ENCODE measurements around the gene RUNX1.

The RUNX1 gene

GRCh38 chr21:34960687-34961086 is 88.4 kb downstream of the RUNX1 start:
- no peak for TF ChIP-seq GATA2 (IDR thresholded peaks at IDR 0.05; ENCODE audit: low read depth, low read length)
- no peak for TF ChIP-seq GATA3 (IDR thresholded peaks at IDR 0.05; ENCODE audit: low read depth, low read length)

GRCh38 chr21:34959607-34960006 is 89.5 kb downstream of the RUNX1 start:
- no peak for TF ChIP-seq GATA2 (IDR thresholded peaks at IDR 0.05; ENCODE audit: low read depth, low read length)
- TF ChIP-seq GATA3 (IDR thresholded peaks at IDR 0.05; ENCODE audit: low read depth, low read length), result no peak

GRCh38 chr21:34958040-34958439 is 91.1 kb downstream of the RUNX1 start:
- no peak for TF ChIP-seq GATA2 (IDR thresholded peaks at IDR 0.05; ENCODE audit: low read depth, low read length)
- no peak for TF ChIP-seq GATA3 (IDR thresholded peaks at IDR 0.05; ENCODE audit: low read depth, low read length)

- TF ChIP-seq GATA3 (IDR thresholded peaks at IDR 0.05; ENCODE audit: low read depth, low read length) (no peak), GATA2 (IDR thresholded peaks at IDR 0.05; ENCODE audit: low read depth, low read length) (no peak)
These were observed 92.4 kb downstream of the RUNX1 start for GRCh38 chr21:34956416-34957316.

- TF ChIP-seq GATA3 (IDR thresholded peaks at IDR 0.05; ENCODE audit: low read depth, low read length), result no peak
- no peak for TF ChIP-seq GATA2 (IDR thresholded peaks at IDR 0.05; ENCODE audit: low read depth, low read length)
These were observed 95.2 kb downstream of the RUNX1 start for GRCh38 chr21:34953950-34954349.

GRCh38 chr21:34952701-34953100 is 96.4 kb downstream of the RUNX1 start:
- no peak for TF ChIP-seq GATA3 (IDR thresholded peaks at IDR 0.05; ENCODE audit: low read depth, low read length)
- TF ChIP-seq GATA2 (IDR thresholded peaks at IDR 0.05; ENCODE audit: low read depth, low read length), result no peak

- TF ChIP-seq GATA2 (IDR thresholded peaks at IDR 0.05; ENCODE audit: low read depth, low read length) (no peak), GATA3 (IDR thresholded peaks at IDR 0.05; ENCODE audit: low read depth, low read length) (no peak)
These were observed 98.1 kb downstream of the RUNX1 start for GRCh38 chr21:34950980-34951379.

- no peak for TF ChIP-seq GATA2 (IDR thresholded peaks at IDR 0.05; ENCODE audit: low read depth, low read length)
- TF ChIP-seq GATA3 (IDR thresholded peaks at IDR 0.05; ENCODE audit: low read depth, low read length), result no peak
These were observed 99.6 kb downstream of the RUNX1 start for GRCh38 chr21:34949499-34949898.

- no peak for TF ChIP-seq GATA2 (IDR thresholded peaks at IDR 0.05; ENCODE audit: low read depth, low read length)
- TF ChIP-seq GATA3 (IDR thresholded peaks at IDR 0.05; ENCODE audit: low read depth, low read length), result no peak
These were observed 100.1 kb downstream of the RUNX1 start for GRCh38 chr21:34949030-34949429.

GRCh38 chr21:34948157-34948556 is 100.9 kb downstream of the RUNX1 start:
- no peak for TF ChIP-seq GATA2 (IDR thresholded peaks at IDR 0.05; ENCODE audit: low read depth, low read length)

GRCh38 chr21:34946916-34947534 is 102.1 kb downstream of the RUNX1 start:
- TF ChIP-seq GATA3 (IDR thresholded peaks at IDR 0.05; ENCODE audit: low read depth, low read length), result no peak
- TF ChIP-seq GATA2 (IDR thresholded peaks at IDR 0.05; ENCODE audit: low read depth, low read length), result no peak

- TF ChIP-seq GATA2 (IDR thresholded peaks at IDR 0.05; ENCODE audit: low read depth, low read length) (no peak), GATA3 (IDR thresholded peaks at IDR 0.05; ENCODE audit: low read depth, low read length) (no peak)
These were observed 102.7 kb downstream of the RUNX1 start for GRCh38 chr21:34946385-34946840.

GRCh38 chr21:34945288-34945687 is 103.8 kb downstream of the RUNX1 start:
- TF ChIP-seq GATA3 (IDR thresholded peaks at IDR 0.05; ENCODE audit: low read depth, low read length) (no peak), GATA2 (IDR thresholded peaks at IDR 0.05; ENCODE audit: low read depth, low read length) (no peak)

- no peak for TF ChIP-seq GATA2 (IDR thresholded peaks at IDR 0.05; ENCODE audit: low read depth, low read length)
- TF ChIP-seq GATA3 (IDR thresholded peaks at IDR 0.05; ENCODE audit: low read depth, low read length), result no peak
These were observed 104.9 kb downstream of the RUNX1 start for GRCh38 chr21:34944015-34944755.
